H1 (cell line): ENCODE data around the gene VENTX.

Experiments
- CEBPB ChIP-seq: IDR thresholded peaks from 2 replicates; pipeline ENCODE4 v1.6.1; 2012; ENCODE audit warnings: low read depth, low read length
- CTCF ChIP-seq, 3 experiments: IDR thresholded peaks; 1 replicate in 2 of 3; 2 replicates in 1 of 3; pipeline versions ENCODE4 v1.5.1 to v1.6.1; 2011; ENCODE audit warnings: low read length in 3 of 3, mild to moderate bottlenecking in 3 of 3, inconsistent platforms in 2 of 3, low read depth in 1 of 3, moderate library complexity in 1 of 3; ENCODE audit not compliant: insufficient read depth in 1 of 3; ENCODE audit errors: control extremely low read depth in 1 of 3
- FOSL1 ChIP-seq: IDR thresholded peaks from 2 replicates; pipeline ENCODE4 v1.6.1; 2011; ENCODE audit warnings: mild to moderate bottlenecking, low read depth, low read length, moderate library complexity; ENCODE audit not compliant: insufficient read depth
- MAX ChIP-seq: IDR thresholded peaks from 2 replicates; pipeline ENCODE4 v1.6.1; 2012; ENCODE audit warnings: inconsistent platforms
- POLR2A ChIP-seq, 2 experiments: IDR thresholded peaks; 1 replicate in 1 of 2; 2 replicates in 1 of 2; pipeline ENCODE4 v1.6.1; 2011; ENCODE audit warnings: low read depth in 2 of 2, low read length in 2 of 2, mild to moderate bottlenecking in 2 of 2; ENCODE audit errors: control extremely low read depth in 1 of 2
- POLR2AphosphoS5 ChIP-seq: IDR thresholded peaks from 2 replicates; pipeline ENCODE4 v1.6.1; 2011; ENCODE audit warnings: low read depth, low read length
- RAD21 ChIP-seq, 2 experiments: IDR thresholded peaks in 1 of 2; conservative IDR thresholded peaks in 1 of 2; 2 replicates each; pipeline ENCODE4 v1.6.1; 2011; ENCODE audit warnings: low read depth in 2 of 2, low read length in 2 of 2, improper control_type of control experiment in 1 of 2, inconsistent platforms in 1 of 2, mild to moderate bottlenecking in 1 of 2, moderate library complexity in 1 of 2
- RBBP5 ChIP-seq: IDR thresholded peaks from 2 replicates; pipeline ENCODE4 v1.7.1; 2012; ENCODE audit warnings: low read depth, mild to moderate bottlenecking, inconsistent platforms, low read length, moderate library complexity, borderline replicate concordance

- no peak for TF ChIP-seq CTCF (IDR thresholded peaks at IDR 0.05; ENCODE audit: control extremely low read depth in 1 of 3, insufficient read depth in 1 of 3, low read depth in 1 of 3, low read length in 3 of 3)
- TF ChIP-seq RAD21 (IDR thresholded peaks at IDR 0.05 in 1 of 2, conservative IDR thresholded peaks at IDR 0.05 in 1 of 2; ENCODE audit: low read depth in 2 of 2, low read length in 2 of 2), result no peak
- TF ChIP-seq RBBP5, result no peak
- no peak for TF ChIP-seq FOSL1
- TF ChIP-seq CEBPB, result no peak
- no peak for TF ChIP-seq POLR2A (IDR thresholded peaks at IDR 0.05; ENCODE audit: control extremely low read depth in 1 of 2, low read depth in 2 of 2, low read length in 2 of 2)
- no peak for TF ChIP-seq POLR2AphosphoS5
- no peak for TF ChIP-seq MAX
These were observed 30.9 kb downstream of the VENTX start for GRCh38 chr10:133268532-133268931.
